Transverse colon (tissue), 3 donors: Measurements from ENCODE around the gene IMPDH1.

Source experiments
- CTCF ChIP-seq, 5 experiments: fragments of 200-600 bp in 3 of 5; fragments of 450-650 bp in 2 of 5; sonication (generic) in 3 of 5; IDR thresholded peaks; 1 replicate in 2 of 5; 2 replicates in 3 of 5; pipeline ENCODE4 v1.5.1; 2016 to 2017; ENCODE audit warnings: antibody characterized with exemption in 5 of 5, inconsistent platforms in 3 of 5, mild to moderate bottlenecking in 2 of 5, moderate library complexity in 1 of 5
- POLR2A ChIP-seq: fragments of 450-650 bp; IDR thresholded peaks from one replicate; pipeline ENCODE4 v1.6.1; 2016; ENCODE audit warnings: antibody characterized with exemption, mild to moderate bottlenecking, moderate library complexity

DNA sequence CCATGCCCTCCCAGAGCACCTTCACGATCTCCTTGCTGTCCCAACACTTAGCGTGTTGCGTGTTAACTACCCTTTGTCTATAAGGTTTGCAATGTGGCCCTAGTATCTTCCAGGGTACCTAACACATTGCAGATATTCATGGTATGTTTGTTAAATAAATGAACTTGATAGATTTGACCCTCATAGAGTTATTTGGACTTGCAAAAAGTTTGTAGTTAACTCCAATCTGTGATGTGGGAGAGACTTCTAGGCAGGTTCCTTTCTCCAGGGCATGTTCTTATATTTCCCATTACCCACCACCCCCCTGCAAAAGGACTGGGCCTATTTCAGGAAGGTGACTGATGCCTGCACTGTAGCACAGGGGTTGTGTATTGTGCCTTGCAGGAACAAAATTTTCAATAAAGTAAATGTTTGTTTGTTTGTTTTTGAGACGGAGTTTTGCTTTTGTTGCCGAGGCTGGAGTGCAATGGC lies 46.5 kb upstream of the IMPDH1 start:
- TF ChIP-seq POLR2A, result no peak
- no peak for TF ChIP-seq CTCF (IDR thresholded peaks at IDR 0.05)
